ENCODE data around the gene CDC14A. TPM values are rescaled to one million over a fixed set of nuclear protein-coding genes. Genes with fewer than 3 reads are reported as not detected.

CDC14A gene
- total RNA-seq, 1 experiment from 2014 or later = 11.1 TPM

GRCh38 chr1:100323419-100324106 is 28.7 kb upstream of the CDC14A start:
- Mint-ChIP-seq H3K4me3 (no peak overlapping the region), H3K9me3 (peaks cover 26% of the 10 kb centered on the region), H3K4me1 (peaks cover 26% of the 10 kb centered on the region), H3K36me3 (peaks cover 14% of the 10 kb centered on the region), H3K27ac (no peak overlapping the region), H3K27me3 (ENCODE audit: low read depth) (no peaks in the 10 kb centered on the region; the same call in none of the 2 replicates)
- no peak for ATAC-seq
- ChIA-PET POLR2A (no interaction called here), CTCF (no interaction called here)
- no peak for DNase-seq (ENCODE audit: low spot score)
- TF ChIP-seq ZNF263 (CRISPR knock-in tag; IDR thresholded peaks at IDR 0.05; ENCODE audit: low read depth) = no peak
- no peak for TF ChIP-seq E2F5 (CRISPR knock-in tag; IDR thresholded peaks at IDR 0.05)
- TF ChIP-seq OVOL2 (CRISPR knock-in tag; IDR thresholded peaks at IDR 0.05; ENCODE audit: borderline replicate concordance) = no peak
- no peak for TF ChIP-seq PREB (CRISPR knock-in tag; IDR thresholded peaks at IDR 0.05; ENCODE audit: borderline replicate concordance)
- TF ChIP-seq E2F1 (CRISPR knock-in tag; IDR thresholded peaks at IDR 0.05) = no peak
- no peak for TF ChIP-seq GTF2I (CRISPR knock-in tag; conservative IDR thresholded peaks at IDR 0.05)
- no peak for TF ChIP-seq ATF6 (CRISPR knock-in tag; IDR thresholded peaks at IDR 0.05)
- no peak for TF ChIP-seq RELA (CRISPR knock-in tag; IDR thresholded peaks at IDR 0.05; ENCODE audit: borderline replicate concordance)
- no peak for TF ChIP-seq ZBTB43 (CRISPR knock-in tag; IDR thresholded peaks at IDR 0.05)
- TF ChIP-seq PRDM15 (CRISPR knock-in tag; IDR thresholded peaks at IDR 0.05) = no peak
- TF ChIP-seq SP1 (CRISPR knock-in tag; conservative IDR thresholded peaks at IDR 0.05) = no peak
- TF ChIP-seq IRF1 (CRISPR knock-in tag; IDR thresholded peaks at IDR 0.05) = no peak
